BJ (cell line): ENCODE data around the gene PRTN3. TPM values are rescaled to one million over a fixed set of nuclear protein-coding genes. Genes with fewer than 3 reads are reported as not detected.

ENCODE experiments used
- CTCF ChIA-PET: fragments of 350-600 bp; formaldehyde crosslinking; extraction: SDS; loops from one replicate; lab custom pipeline; 2021; ENCODE audit warnings: antibody characterized with exemption, inconsistent platforms; lab: Yijun Ruan, JAX
- POLR2A ChIA-PET: fragments of 300-600 bp; sonication (Branson Sonifier 250); formaldehyde crosslinking; extraction: SDS; loops from one replicate; lab custom pipeline; 2021; ENCODE audit warnings: antibody characterized with exemption; lab: Charles Lee
- DNase-seq: peaks from one replicate; pipeline ENCODE4 v3.0.0-alpha.2; 2011; ENCODE audit warnings: low read depth
- H3K27me3 ChIP-seq: 2 replicates; pipeline ENCODE4 v1.6.0; 2011; ENCODE audit warnings: low read length; ENCODE audit not compliant: control insufficient read depth, insufficient read depth
- H3K36me3 ChIP-seq: 2 replicates; pipeline ENCODE4 v1.5.1; 2011; ENCODE audit warnings: low read length; ENCODE audit not compliant: control insufficient read depth, insufficient read depth
- H3K4me3 ChIP-seq: 2 replicates; pipeline ENCODE4 v1.5.1; 2011; ENCODE audit warnings: low read depth, mild to moderate bottlenecking, control low read depth, low read length
- CTCF ChIP-seq: IDR thresholded peaks from 2 replicates; pipeline ENCODE4 v1.5.1; 2011; ENCODE audit warnings: low read depth, mild to moderate bottlenecking, control low read depth, inconsistent platforms, low read length, moderate library complexity; ENCODE audit not compliant: insufficient read depth
- polyA plus RNA-seq: library from polyadenylated mRNA; depleted of rRNA; stranded (reverse); fragments of >200 nt; gene quantifications from 2 replicates; pipeline ENCODE4 v1.2.3, GENCODE V29; 2011

The PRTN3 gene
- polyA plus RNA-seq, 1 experiment: not detected

GRCh38 chr19:884420-885211 lies 43.8 kb downstream of the PRTN3 start:
- no peak for TF ChIP-seq CTCF
- ChIA-PET CTCF (no interaction called here), POLR2A (no interaction called here)
- DNase-seq: no peak
- Histone ChIP-seq H3K4me3 (no peak overlapping the region), H3K27me3 (no peaks in the 10 kb centered on the region), H3K36me3 (peaks cover 49% of the 10 kb centered on the region)

GRCh38 chr19:885536-886224 lies 44.9 kb downstream of the PRTN3 start:
- Histone ChIP-seq H3K36me3 (peaks cover 54% of the 10 kb centered on the region), H3K4me3 (no peak overlapping the region), H3K27me3 (no peaks in the 10 kb centered on the region)
- POLR2A ChIA-PET: no interaction called here
- TF ChIP-seq CTCF: no peak
- CTCF ChIA-PET: no interaction called here
- DNase-seq: no peak

- Histone ChIP-seq H3K4me3 (no peak overlapping the region), H3K36me3 (peaks cover 45% of the 10 kb centered on the region), H3K27me3 (no peaks in the 10 kb centered on the region)
- ChIA-PET POLR2A (no interaction called here), CTCF (no interaction called here)
- no peak for TF ChIP-seq CTCF
- peak; percentile 83 for DNase-seq
Observed at GRCh38 chr19:887072-887471, 46.3 kb downstream of the PRTN3 start.

- Histone ChIP-seq H3K27me3 (no peaks in the 10 kb centered on the region), H3K4me3 (no peak overlapping the region), H3K36me3 (peaks cover 41% of the 10 kb centered on the region)
- POLR2A ChIA-PET: no interaction called here
- DNase-seq: no peak
- CTCF ChIA-PET: no interaction called here
- no peak for TF ChIP-seq CTCF
Observed at GRCh38 chr19:887599-887998, 46.8 kb downstream of the PRTN3 start.

GRCh38 chr19:888581-889385 lies 48.0 kb downstream of the PRTN3 start:
- Histone ChIP-seq H3K27me3 (no peaks in the 10 kb centered on the region), H3K36me3 (peaks cover 36% of the 10 kb centered on the region), H3K4me3 (no peak overlapping the region)
- CTCF ChIA-PET: no interaction called here
- no peak for TF ChIP-seq CTCF
- POLR2A ChIA-PET: no interaction called here
- no peak for DNase-seq
